Neural progenitor cell (in vitro differentiated cells): ENCODE results near the gene SERPINA12. TPM values are rescaled to one million over a fixed set of nuclear protein-coding genes. Genes with fewer than 3 reads are reported as not detected.

Source experiments
- DNase-seq: peaks from one replicate; pipeline ENCODE4 v3.0.0-alpha.2; 2016; ENCODE audit warnings: low spot score
- H2AFZ ChIP-seq: fragments of 200-600 bp; sonication (generic); replicated peaks from 2 replicates; pipeline ENCODE4 v1.6.1; 2016; ENCODE audit warnings: antibody characterized with exemption
- H3F3A ChIP-seq: fragments of 200-600 bp; sonication (generic); 2 replicates; pipeline ENCODE4 v1.6.1; 2016; ENCODE audit warnings: antibody characterized with exemption, low read depth
- H3K27ac ChIP-seq: fragments of 200-600 bp; sonication (generic); 2 replicates; pipeline ENCODE4 v1.5.1; 2016; ENCODE audit warnings: mild to moderate bottlenecking
- H3K27me3 ChIP-seq: fragments of 200-600 bp; sonication (generic); 2 replicates; pipeline ENCODE4 v1.6.1; 2016; ENCODE audit warnings: mild to moderate bottlenecking, moderate library complexity
- H3K36me3 ChIP-seq: fragments of 200-600 bp; sonication (generic); 2 replicates; pipeline ENCODE4 v1.5.1; 2016
- H3K4me1 ChIP-seq: fragments of 200-600 bp; sonication (generic); 2 replicates; pipeline ENCODE4 v1.6.1; 2016; ENCODE audit warnings: mixed run types
- H3K4me2 ChIP-seq: fragments of 200-600 bp; sonication (generic); 2 replicates; pipeline ENCODE4 v1.6.1; 2016
- H3K4me3 ChIP-seq: fragments of 200-600 bp; sonication (generic); 2 replicates; pipeline ENCODE4 v1.5.1; 2016
- H3K79me2 ChIP-seq: fragments of 200-600 bp; sonication (generic); 2 replicates; pipeline ENCODE4 v1.6.1; 2016; ENCODE audit warnings: low read depth
- H3K9ac ChIP-seq: fragments of 200-600 bp; sonication (generic); 2 replicates; pipeline ENCODE4 v1.6.1; 2016
- H3K9me3 ChIP-seq: fragments of 200-600 bp; sonication (generic); 2 replicates; pipeline ENCODE4 v1.5.1; 2016; ENCODE audit warnings: low read depth
- H4K20me1 ChIP-seq: fragments of 200-600 bp; sonication (generic); 2 replicates; pipeline ENCODE4 v1.6.1; 2016; ENCODE audit warnings: low read depth
- H3K27ac Mint-ChIP-seq: 3 replicates; pipeline ENCODE4 v1.8.0; 2021; ENCODE audit warnings: mixed read lengths
- H3K27me3 Mint-ChIP-seq: 2 replicates; pipeline ENCODE4 v1.8.0; 2022; ENCODE audit warnings: low read depth, mild to moderate bottlenecking, inconsistent platforms, moderate library complexity, mixed read lengths; ENCODE audit not compliant: insufficient read depth
- H3K36me3 Mint-ChIP-seq: 3 replicates; pipeline ENCODE4 v1.8.0; 2021; ENCODE audit warnings: mixed read lengths
- H3K4me1 Mint-ChIP-seq: 3 replicates; pipeline ENCODE4 v1.8.0; 2021; ENCODE audit warnings: mixed read lengths
- H3K4me3 Mint-ChIP-seq: 3 replicates; pipeline ENCODE4 v1.8.0; 2021; ENCODE audit warnings: mild to moderate bottlenecking, moderate library complexity, mixed read lengths
- H3K9me3 Mint-ChIP-seq: 3 replicates; pipeline ENCODE4 v1.8.0; 2020; ENCODE audit warnings: mixed read lengths
- EZH2 ChIP-seq: fragments of 200-600 bp; sonication (generic); IDR thresholded peaks from 2 replicates; pipeline ENCODE4 v1.6.1; 2017; ENCODE audit warnings: antibody characterized with exemption, mild to moderate bottlenecking, moderate library complexity
- EZH2phosphoT487 ChIP-seq: fragments of 200-600 bp; sonication (generic); IDR thresholded peaks from 2 replicates; pipeline ENCODE4 v1.6.1; 2017; ENCODE audit warnings: antibody characterized with exemption
- total RNA-seq: library from RNA; depleted of rRNA; stranded (reverse); fragments of >200 nt; gene quantifications from 2 replicates; pipeline ENCODE4 v1.2.3, GENCODE V29; 2015; ENCODE audit warnings: low replicate concordance
- TF ChIP-seq, protein P1 (sequence below): fragments of 200-600 bp; sonication (generic); IDR thresholded peaks from 2 replicates; pipeline ENCODE4 v1.5.1; 2017; ENCODE audit warnings: antibody characterized with exemption, mild to moderate bottlenecking

SERPINA12 gene
- total RNA-seq, 1 donor from 2014 or later, result not detected

GRCh38 chr14:94462219-94462551 is 47.1 kb downstream of the SERPINA12 start:
- H2AFZ ChIP-seq, result no peak overlapping the region
- no peaks in the 10 kb centered on the region for H3K9me3 ChIP-seq
- TF ChIP-seq, protein P1, sequence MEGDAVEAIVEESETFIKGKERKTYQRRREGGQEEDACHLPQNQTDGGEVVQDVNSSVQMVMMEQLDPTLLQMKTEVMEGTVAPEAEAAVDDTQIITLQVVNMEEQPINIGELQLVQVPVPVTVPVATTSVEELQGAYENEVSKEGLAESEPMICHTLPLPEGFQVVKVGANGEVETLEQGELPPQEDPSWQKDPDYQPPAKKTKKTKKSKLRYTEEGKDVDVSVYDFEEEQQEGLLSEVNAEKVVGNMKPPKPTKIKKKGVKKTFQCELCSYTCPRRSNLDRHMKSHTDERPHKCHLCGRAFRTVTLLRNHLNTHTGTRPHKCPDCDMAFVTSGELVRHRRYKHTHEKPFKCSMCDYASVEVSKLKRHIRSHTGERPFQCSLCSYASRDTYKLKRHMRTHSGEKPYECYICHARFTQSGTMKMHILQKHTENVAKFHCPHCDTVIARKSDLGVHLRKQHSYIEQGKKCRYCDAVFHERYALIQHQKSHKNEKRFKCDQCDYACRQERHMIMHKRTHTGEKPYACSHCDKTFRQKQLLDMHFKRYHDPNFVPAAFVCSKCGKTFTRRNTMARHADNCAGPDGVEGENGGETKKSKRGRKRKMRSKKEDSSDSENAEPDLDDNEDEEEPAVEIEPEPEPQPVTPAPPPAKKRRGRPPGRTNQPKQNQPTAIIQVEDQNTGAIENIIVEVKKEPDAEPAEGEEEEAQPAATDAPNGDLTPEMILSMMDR, result no peak
- no peak for TF ChIP-seq EZH2phosphoT487
- TF ChIP-seq EZH2, result no peak
- no peaks in the 10 kb centered on the region for H3K4me1 ChIP-seq
- no peak overlapping the region for H3K27ac ChIP-seq
- Mint-ChIP-seq H3K4me3 (no peak overlapping the region), H3K36me3 (no peaks in the 10 kb centered on the region), H3K4me1 (no peaks in the 10 kb centered on the region), H3K9me3 (peaks cover 10% of the 10 kb centered on the region), H3K27ac (peak overlapping the region; percentile 1), H3K27me3 (peaks cover 2% of the 10 kb centered on the region)
- H3K4me3 ChIP-seq, result no peak overlapping the region
- no peak overlapping the region for H3K4me2 ChIP-seq
- no peaks in the 10 kb centered on the region for H3F3A ChIP-seq
- no peaks in the 10 kb centered on the region for H4K20me1 ChIP-seq
- no peak overlapping the region for H3K9ac ChIP-seq
- H3K36me3 ChIP-seq, result no peaks in the 10 kb centered on the region
- H3K79me2 ChIP-seq, result no peaks in the 10 kb centered on the region
- H3K27me3 ChIP-seq, result no peaks in the 10 kb centered on the region
- DNase-seq, result no peak

DNA sequence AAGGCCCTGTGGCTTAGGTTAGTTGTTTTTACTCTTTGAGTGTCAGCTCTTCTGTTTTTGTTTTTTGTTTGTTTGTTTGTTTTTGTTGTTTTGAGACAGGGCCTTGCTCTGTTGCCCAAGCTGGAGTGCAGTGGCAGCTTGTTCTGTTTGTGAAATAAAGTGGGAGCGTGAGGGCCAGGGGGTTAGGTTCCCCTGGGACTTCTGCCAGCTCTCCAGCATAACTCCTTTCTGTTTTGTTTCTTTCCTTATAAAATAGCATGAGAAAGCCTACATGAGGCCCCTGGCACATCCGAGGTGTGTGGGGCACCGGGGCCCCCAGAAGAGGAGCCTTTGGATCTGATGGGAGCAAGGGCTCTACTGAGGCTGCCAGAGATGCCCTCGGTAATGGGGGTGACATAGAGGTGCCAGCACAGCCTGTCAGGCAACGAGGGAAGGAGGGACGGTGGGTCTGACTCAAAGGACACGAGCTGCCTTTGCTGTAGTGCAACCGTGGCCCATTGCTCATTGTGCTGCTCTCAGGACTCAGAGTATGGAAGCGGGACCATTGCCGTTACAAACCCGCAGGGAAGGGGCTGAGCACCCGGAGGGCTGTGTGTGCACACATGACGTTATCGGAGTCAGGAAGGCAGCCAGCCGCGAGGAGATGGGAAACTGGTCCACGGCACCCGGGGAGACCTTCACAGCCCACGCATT is 47.6 kb downstream of the SERPINA12 start:
- Histone ChIP-seq H3K4me1 (no peaks in the 10 kb centered on the region), H3K9me3 (no peaks in the 10 kb centered on the region), H3F3A (no peaks in the 10 kb centered on the region), H2AFZ (no peak overlapping the region), H3K4me3 (no peak overlapping the region), H3K79me2 (no peaks in the 10 kb centered on the region), H4K20me1 (no peaks in the 10 kb centered on the region), H3K9ac (no peak overlapping the region), H3K27ac (no peak overlapping the region), H3K36me3 (no peaks in the 10 kb centered on the region), H3K4me2 (no peak overlapping the region), H3K27me3 (no peaks in the 10 kb centered on the region)
- Mint-ChIP-seq H3K9me3 (peaks cover 13% of the 10 kb centered on the region), H3K27ac (no peak overlapping the region), H3K27me3 (peaks cover 2% of the 10 kb centered on the region), H3K36me3 (no peaks in the 10 kb centered on the region), H3K4me3 (no peak overlapping the region), H3K4me1 (no peaks in the 10 kb centered on the region)
- TF ChIP-seq, protein P1, result no peak
- TF ChIP-seq EZH2 (no peak), EZH2phosphoT487 (no peak)
- no peak for DNase-seq

- Mint-ChIP-seq H3K36me3 (no peaks in the 10 kb centered on the region), H3K9me3 (peaks cover 14% of the 10 kb centered on the region), H3K4me1 (no peaks in the 10 kb centered on the region), H3K4me3 (no peak overlapping the region), H3K27me3 (peaks cover 2% of the 10 kb centered on the region), H3K27ac (no peak overlapping the region)
- no peak overlapping the region for H2AFZ ChIP-seq
- H3K4me2 ChIP-seq, result no peak overlapping the region
- H3K4me3 ChIP-seq, result no peak overlapping the region
- DNase-seq, result no peak
- H3K9ac ChIP-seq, result no peak overlapping the region
- no peak overlapping the region for H3K27ac ChIP-seq
- H3K4me1 ChIP-seq, result no peaks in the 10 kb centered on the region
- no peaks in the 10 kb centered on the region for H3K36me3 ChIP-seq
- TF ChIP-seq, protein P1, result no peak
- no peak for TF ChIP-seq EZH2phosphoT487
- TF ChIP-seq EZH2, result no peak
- no peaks in the 10 kb centered on the region for H4K20me1 ChIP-seq
- no peaks in the 10 kb centered on the region for H3K9me3 ChIP-seq
- no peaks in the 10 kb centered on the region for H3K27me3 ChIP-seq
- no peaks in the 10 kb centered on the region for H3F3A ChIP-seq
- H3K79me2 ChIP-seq, result no peaks in the 10 kb centered on the region
These were observed 48.4 kb downstream of the SERPINA12 start for GRCh38 chr14:94460631-94461416.
